Esophagus squamous epithelium (tissue), 4 donors: ENCODE results near the gene SYDE2.

Experiments used
- CTCF ChIP-seq, 6 experiments: fragments of 450-650 bp in 4 of 6; fragments of 200-600 bp in 2 of 6; sonication (generic) in 2 of 6; IDR thresholded peaks; one replicate each; pipeline ENCODE4 v1.5.1; 2016 to 2019; ENCODE audit warnings: antibody characterized with exemption in 6 of 6, mild to moderate bottlenecking in 4 of 6, moderate library complexity in 4 of 6
- POLR2A ChIP-seq, 4 donors: fragments of 450-650 bp; IDR thresholded peaks; one replicate each; pipeline ENCODE4 v1.6.1; 2017; ENCODE audit warnings: antibody characterized with exemption in 4 of 4, mild to moderate bottlenecking in 4 of 4, moderate library complexity in 3 of 4

- TF ChIP-seq CTCF (IDR thresholded peaks at IDR 0.05), result no peak
- no peak for TF ChIP-seq POLR2A (IDR thresholded peaks at IDR 0.05)
Observed at GRCh38 chr1:85146972-85147359, 53.9 kb downstream of the SYDE2 start.
